Urothelium cell line (cell line): ENCODE measurements around the gene PIEZO2.

Experiments used
- DNase-seq: peaks from one replicate; pipeline ENCODE4 v3.0.0; 2011; ENCODE audit warnings: low spot score, mixed read lengths
- FAIRE-seq: peaks from 2 replicates; lab custom pipeline; 2011; peaks lifted over from hg19 to GRCh38; lab: Jason Lieb, UNC

Gene PIEZO2

GRCh38 chr18:10820681-10821080 lies 328.7 kb downstream of the PIEZO2 start:
- no peak for FAIRE-seq

GRCh38 chr18:10814336-10814735 lies 335.0 kb downstream of the PIEZO2 start:
- DNase-seq (no peak), FAIRE-seq (no peak)

More at GRCh38 chr18:10820681-10821080, 328.7 kb downstream of the PIEZO2 start:
- DNase-seq, result no peak

GRCh38 chr18:10805587-10806118 lies 343.7 kb downstream of the PIEZO2 start:
- DNase-seq (no peak), FAIRE-seq (no peak)

GRCh38 chr18:10804126-10804525 lies 345.2 kb downstream of the PIEZO2 start:
- DNase-seq, result no peak
- FAIRE-seq, result no peak

- FAIRE-seq, result peak; percentile 76
- peak; percentile 73 for DNase-seq
Observed at GRCh38 chr18:10798727-10799550, 350.4 kb downstream of the PIEZO2 start.

- DNase-seq (no peak), FAIRE-seq (no peak)
Observed at GRCh38 chr18:10797896-10798295, 351.5 kb downstream of the PIEZO2 start.

- FAIRE-seq, result no peak
- no peak for DNase-seq
Observed at GRCh38 chr18:10794771-10795170, 354.6 kb downstream of the PIEZO2 start.

- FAIRE-seq (no peak), DNase-seq (no peak)
Observed at GRCh38 chr18:10793730-10794370, 355.5 kb downstream of the PIEZO2 start.

GRCh38 chr18:10792181-10792580 lies 357.2 kb downstream of the PIEZO2 start:
- DNase-seq (no peak), FAIRE-seq (no peak)

- FAIRE-seq (no peak), DNase-seq (no peak)
Observed at GRCh38 chr18:10791169-10791831, 358.1 kb downstream of the PIEZO2 start.

GRCh38 chr18:10789180-10789579 lies 360.2 kb downstream of the PIEZO2 start:
- DNase-seq (no peak), FAIRE-seq (no peak)

GRCh38 chr18:10787293-10787901 lies 362.0 kb downstream of the PIEZO2 start:
- DNase-seq (peak; percentile 82), FAIRE-seq (peak; percentile 81)

GRCh38 chr18:10785798-10786197 lies 363.6 kb downstream of the PIEZO2 start:
- FAIRE-seq (no peak), DNase-seq (no peak)

GRCh38 chr18:10784596-10785202 lies 364.7 kb downstream of the PIEZO2 start:
- DNase-seq, result no peak
- FAIRE-seq, result no peak

GRCh38 chr18:10783941-10784340 lies 365.4 kb downstream of the PIEZO2 start:
- no peak for DNase-seq
- no peak for FAIRE-seq

- DNase-seq (no peak), FAIRE-seq (no peak)
Observed at GRCh38 chr18:10776493-10776892, 372.9 kb downstream of the PIEZO2 start.

GRCh38 chr18:10775026-10775425 lies 374.3 kb downstream of the PIEZO2 start:
- peak; percentile 17 for FAIRE-seq
- DNase-seq, result no peak

GRCh38 chr18:10771053-10771709 lies 378.2 kb downstream of the PIEZO2 start:
- no peak for FAIRE-seq
- DNase-seq, result no peak

- no peak for FAIRE-seq
- no peak for DNase-seq
Observed at GRCh38 chr18:10770264-10770663, 379.1 kb downstream of the PIEZO2 start.

- DNase-seq (no peak), FAIRE-seq (no peak)
Observed at GRCh38 chr18:10768221-10768620, 381.1 kb downstream of the PIEZO2 start.
